ENCODE measurements around the gene ZC3H11A. TPM values are rescaled to one million over a fixed set of nuclear protein-coding genes. Genes with fewer than 3 reads are reported as not detected.

Gene ZC3H11A
- total RNA-seq, 3 donors from 2014 or later (not counting 1 experiment from before 2014, with no cell fraction given): 71.1 to 79.9 (median 78.2) TPM

DNA sequence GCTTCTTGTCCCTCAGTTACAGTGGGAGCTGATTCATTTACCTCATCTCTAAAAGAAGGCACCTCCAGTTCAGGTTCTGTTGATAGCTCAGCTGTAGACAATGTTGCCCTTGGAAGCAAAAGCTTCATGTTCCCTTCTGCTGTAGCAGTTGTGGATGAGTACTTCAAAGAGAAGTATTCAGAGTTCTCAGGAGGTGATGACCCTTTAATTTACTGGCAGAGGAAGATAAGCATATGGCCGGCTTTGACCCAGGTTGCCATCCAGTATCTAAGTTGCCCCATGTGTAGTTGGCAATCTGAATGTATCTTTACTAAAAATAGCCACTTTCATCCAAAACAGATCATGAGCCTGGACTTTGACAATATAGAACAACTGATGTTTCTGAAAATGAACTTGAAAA is 4.5 kb downstream of the ZC3H11A start:
- TF ChIP-seq, protein P1, sequence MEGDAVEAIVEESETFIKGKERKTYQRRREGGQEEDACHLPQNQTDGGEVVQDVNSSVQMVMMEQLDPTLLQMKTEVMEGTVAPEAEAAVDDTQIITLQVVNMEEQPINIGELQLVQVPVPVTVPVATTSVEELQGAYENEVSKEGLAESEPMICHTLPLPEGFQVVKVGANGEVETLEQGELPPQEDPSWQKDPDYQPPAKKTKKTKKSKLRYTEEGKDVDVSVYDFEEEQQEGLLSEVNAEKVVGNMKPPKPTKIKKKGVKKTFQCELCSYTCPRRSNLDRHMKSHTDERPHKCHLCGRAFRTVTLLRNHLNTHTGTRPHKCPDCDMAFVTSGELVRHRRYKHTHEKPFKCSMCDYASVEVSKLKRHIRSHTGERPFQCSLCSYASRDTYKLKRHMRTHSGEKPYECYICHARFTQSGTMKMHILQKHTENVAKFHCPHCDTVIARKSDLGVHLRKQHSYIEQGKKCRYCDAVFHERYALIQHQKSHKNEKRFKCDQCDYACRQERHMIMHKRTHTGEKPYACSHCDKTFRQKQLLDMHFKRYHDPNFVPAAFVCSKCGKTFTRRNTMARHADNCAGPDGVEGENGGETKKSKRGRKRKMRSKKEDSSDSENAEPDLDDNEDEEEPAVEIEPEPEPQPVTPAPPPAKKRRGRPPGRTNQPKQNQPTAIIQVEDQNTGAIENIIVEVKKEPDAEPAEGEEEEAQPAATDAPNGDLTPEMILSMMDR (IDR thresholded peaks at IDR 0.05): no peak
- DNase-seq: no peak
- Mint-ChIP-seq H3K4me1 (peaks cover 63 to 65% of the 10 kb centered on the region in 2 donors), H3K27me3 (ENCODE audit: low read depth in 2 of 2) (no peaks in the 10 kb centered on the region), H3K36me3 (peaks cover 7% of the 10 kb centered on the region), H3K27ac (peak overlapping the region; percentile 46 to 51), H3K9me3 (no peaks in the 10 kb centered on the region), H3K4me3 (no peak overlapping the region)
- H3K4me3 ChIP-seq (ENCODE audit: low read length): no peak overlapping the region
- no peaks in the 10 kb centered on the region for H3K9me3 ChIP-seq (ENCODE audit: control insufficient read depth, insufficient read depth, low read length)
- no peaks in the 10 kb centered on the region for H3K27me3 ChIP-seq (ENCODE audit: control insufficient read depth, insufficient read depth, low read length)
- WGBS (ENCODE audit: insufficient coverage): 86% methylated on average over 1 of the region's 1 CpG
- peaks cover 12% of the 10 kb centered on the region for H3K36me3 ChIP-seq (ENCODE audit: control insufficient read depth, insufficient read depth, low read length)
- no peak overlapping the region for H3K27ac ChIP-seq (ENCODE audit: low read length)
- H3K4me1 ChIP-seq (ENCODE audit: control insufficient read depth, insufficient read depth, low read length): peaks cover 8% of the 10 kb centered on the region
- intact Hi-C loops (cut with micrococcal nuclease): loop anchor here (5.0 kb wide), 1 partner anchor 38 kb away; no protein-coding TSS in a partner anchor
- ATAC-seq: no peak

DNA sequence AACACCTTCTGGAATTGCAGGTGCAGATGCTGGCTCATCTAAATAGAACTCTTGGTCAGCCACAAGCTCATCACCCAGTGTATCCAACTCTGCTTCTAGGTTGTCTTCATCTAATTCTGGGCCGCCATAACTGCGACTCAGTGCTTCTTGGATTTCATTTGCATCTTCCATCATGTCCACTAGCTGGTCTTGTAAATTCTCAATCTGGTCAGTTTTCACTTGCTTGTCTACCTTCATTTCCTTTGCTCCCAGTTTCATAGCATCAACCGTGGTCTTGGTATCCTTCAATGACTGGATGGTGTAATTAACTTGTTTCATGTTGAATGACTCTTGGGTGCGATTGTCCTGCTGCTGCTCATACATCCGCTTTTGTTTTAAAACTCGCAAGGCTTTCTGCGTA is 10.3 kb downstream of the ZC3H11A start:
- TF ChIP-seq, protein P1 (IDR thresholded peaks at IDR 0.05): no peak
- Mint-ChIP-seq H3K27me3 (ENCODE audit: low read depth in 2 of 2) (no peaks in the 10 kb centered on the region), H3K27ac (peak overlapping the region in 1 of 2 donors; percentile 57), H3K36me3 (peaks cover 8% of the 10 kb centered on the region), H3K4me3 (no peak overlapping the region), H3K9me3 (no peaks in the 10 kb centered on the region), H3K4me1 (peaks cover 28 to 29% of the 10 kb centered on the region in 2 donors)
- Histone ChIP-seq H3K36me3 (ENCODE audit: control insufficient read depth, insufficient read depth, low read length) (peaks cover 25% of the 10 kb centered on the region), H3K4me1 (ENCODE audit: control insufficient read depth, insufficient read depth, low read length) (peaks cover 4% of the 10 kb centered on the region), H3K27ac (ENCODE audit: low read length) (no peak overlapping the region), H3K27me3 (ENCODE audit: control insufficient read depth, insufficient read depth, low read length) (no peaks in the 10 kb centered on the region), H3K9me3 (ENCODE audit: control insufficient read depth, insufficient read depth, low read length) (no peaks in the 10 kb centered on the region), H3K4me3 (ENCODE audit: low read length) (no peak overlapping the region)
- no peak for ATAC-seq
- DNase-seq: no peak
- intact Hi-C loops (cut with micrococcal nuclease): no loop called here
- 98% methylated on average over 7 of the region's 7 CpGs for WGBS (ENCODE audit: insufficient coverage)

DNA sequence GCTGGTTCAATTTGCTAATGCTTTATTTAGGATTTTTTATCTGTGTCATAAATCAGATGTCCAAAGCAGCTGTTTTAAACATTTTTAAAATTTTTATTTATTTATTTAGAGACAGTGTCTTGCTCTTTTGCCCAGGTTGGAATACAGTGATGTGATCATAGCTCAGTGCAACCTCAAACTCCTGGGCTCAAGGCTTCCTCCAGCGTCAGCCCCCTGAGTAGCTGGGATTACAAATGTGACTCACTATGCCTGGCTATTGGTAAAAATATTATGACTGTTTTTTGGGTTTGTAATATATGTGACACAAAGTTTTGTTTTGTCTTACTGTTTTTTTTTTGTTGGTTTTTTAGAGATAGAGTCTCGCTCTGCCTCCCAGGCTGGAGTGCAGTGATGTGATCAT is 11.8 kb downstream of the ZC3H11A start:
- H3K36me3 ChIP-seq (ENCODE audit: control insufficient read depth, insufficient read depth, low read length): peaks cover 26% of the 10 kb centered on the region
- peaks cover 4% of the 10 kb centered on the region for H3K4me1 ChIP-seq (ENCODE audit: control insufficient read depth, insufficient read depth, low read length)
- Mint-ChIP-seq H3K27ac (peak overlapping the region in 1 of 2 donors; percentile 15), H3K36me3 (peaks cover 8% of the 10 kb centered on the region), H3K9me3 (no peaks in the 10 kb centered on the region), H3K4me3 (no peak overlapping the region), H3K27me3 (ENCODE audit: low read depth in 2 of 2) (no peaks in the 10 kb centered on the region), H3K4me1 (peaks cover 32 to 39% of the 10 kb centered on the region in 2 donors)
- no peaks in the 10 kb centered on the region for H3K27me3 ChIP-seq (ENCODE audit: control insufficient read depth, insufficient read depth, low read length)
- H3K4me3 ChIP-seq (ENCODE audit: low read length): no peak overlapping the region
- intact Hi-C loops (cut with micrococcal nuclease): no loop called here
- H3K9me3 ChIP-seq (ENCODE audit: control insufficient read depth, insufficient read depth, low read length): no peaks in the 10 kb centered on the region
- DNase-seq (no peak), ATAC-seq (no peak)
- TF ChIP-seq, protein P1 (IDR thresholded peaks at IDR 0.05): no peak
- WGBS (ENCODE audit: insufficient coverage): 97% methylated on average over 2 of the region's 2 CpGs
- no peak overlapping the region for H3K27ac ChIP-seq (ENCODE audit: low read length)

Measured in natural killer cell (primary cell).